Regular cardiac myocyte (primary cell): Measurements from ENCODE around the gene GLOD5. TPM values are rescaled to one million over a fixed set of nuclear protein-coding genes. Genes with fewer than 3 reads are reported as not detected.

Experiments
- total RNA-seq: library from RNA; depleted of rRNA; stranded (reverse); fragments of >200 nt; gene quantifications from 2 replicates; pipeline ENCODE4 v1.2.3, GENCODE V29; 2014

GLOD5 gene
- total RNA-seq: not detected in 2 replicates

GRCh38 chrX:48761674-48762471 lies at the start of gene GLOD5:
GLOD5 (plus strand) TSS chrX:48761747; CDS start chrX:48761791, 44 bp downstream.

GRCh38 chrX:48786341-48786800 lies 24.8 kb downstream of the GLOD5 start, which contains the start of gene GATA1:
GATA1 (plus strand) TSS chrX:48786590; CDS start chrX:48791110, 4,520 bp downstream.

GRCh38 chrX:48801280-48802088 lies 39.9 kb downstream of the GLOD5 start, which contains the start of gene HDAC6:
HDAC6 (plus strand) TSS chrX:48802067; CDS start chrX:48802693, 626 bp downstream.

Other genes starting within 250 kb of the GLOD5 start
- 23.4 and 76.1 TPM in 2 replicates for gene EBP, start 239.9 kb upstream of the GLOD5 start, total RNA-seq
- gene TBC1D25, start 222.0 kb upstream of the GLOD5 start, total RNA-seq: 3.7 and 6.1 TPM in 2 replicates
- 45.4 and 78.6 TPM in 2 replicates for gene RBM3, start 187.3 kb upstream of the GLOD5 start, total RNA-seq
- 73.3 and 77.3 TPM in 2 replicates for gene WDR13, start 164.3 kb upstream of the GLOD5 start, total RNA-seq
- 0.28 TPM in 1 of 2 replicates, not detected in the other for gene WAS, start 77.9 kb upstream of the GLOD5 start, total RNA-seq
- gene SUV39H1, start 65.0 kb upstream of the GLOD5 start, total RNA-seq: 1.4 and 10.5 TPM in 2 replicates
- gene GATA1, start 24.8 kb downstream of the GLOD5 start, total RNA-seq: not detected in 2 replicates
- 21.7 and 34.1 TPM in 2 replicates for gene HDAC6, start 40.3 kb downstream of the GLOD5 start, total RNA-seq
- not detected in 2 replicates for gene ERAS, start 64.8 kb downstream of the GLOD5 start, total RNA-seq
- gene PCSK1N, start 73.9 kb downstream of the GLOD5 start, total RNA-seq: 0.19 and 0.85 TPM in 2 replicates
- gene TIMM17B, start 136.0 kb downstream of the GLOD5 start, total RNA-seq: 26.5 and 42.0 TPM in 2 replicates
- gene PQBP1, start 136.2 kb downstream of the GLOD5 start, total RNA-seq: 36.1 and 88.6 TPM in 2 replicates
- 18.6 and 19.6 TPM in 2 replicates for gene SLC35A2, start 149.9 kb downstream of the GLOD5 start, total RNA-seq
- 5.2 and 7.0 TPM in 2 replicates for gene PIM2, start 157.3 kb downstream of the GLOD5 start, total RNA-seq
- 25.9 and 34.5 TPM in 2 replicates for gene OTUD5, start 195.9 kb downstream of the GLOD5 start, total RNA-seq
- gene KCND1, start 210.1 kb downstream of the GLOD5 start, total RNA-seq: 0.56 and 0.58 TPM in 2 replicates
- gene GRIPAP1, start 240.5 kb downstream of the GLOD5 start, total RNA-seq: 23.1 and 28.2 TPM in 2 replicates